ENCODE measurements around the gene TCIRG1. TPM values are rescaled to one million over a fixed set of nuclear protein-coding genes. Genes with fewer than 3 reads are reported as not detected.

The TCIRG1 gene
- total RNA-seq, 1 donor from 2014 or later = 10.7 TPM

GRCh38 chr11:68018730-68019190, 20.1 kb upstream of the TCIRG1 start:
- no peak overlapping the region for H3K9ac ChIP-seq

GRCh38 chr11:68019486-68019885, 19.3 kb upstream of the TCIRG1 start:
- no peak overlapping the region for H3K4me3 ChIP-seq
- TF ChIP-seq EZH2 (IDR thresholded peaks at IDR 0.05) (no peak), EZH2phosphoT487 (IDR thresholded peaks at IDR 0.05) (no peak), CTCF (IDR thresholded peaks at IDR 0.05) (no peak)
- DNase-seq (ENCODE audit: low spot score) = no peak
- peaks cover 10% of the 10 kb centered on the region for H3F3A ChIP-seq (ENCODE audit: low read depth)
- H3K27me3 Mint-ChIP-seq (ENCODE audit: insufficient read depth, low read depth) = peaks cover 2% of the 10 kb centered on the region
- no peaks in the 10 kb centered on the region for H3K79me2 ChIP-seq (ENCODE audit: low read depth)
- no peaks in the 10 kb centered on the region for H3K36me3 ChIP-seq
- no peaks in the 10 kb centered on the region for H4K20me1 ChIP-seq (ENCODE audit: low read depth)
- H3K27ac ChIP-seq = no peak overlapping the region
- peak overlapping the region; percentile 72 for H3K27ac Mint-ChIP-seq
- H3K4me1 Mint-ChIP-seq = peaks cover 30% of the 10 kb centered on the region
- H3K4me3 Mint-ChIP-seq = no peak overlapping the region
- H3K27me3 ChIP-seq = no peaks in the 10 kb centered on the region
- peaks cover 4% of the 10 kb centered on the region for H3K36me3 Mint-ChIP-seq
- H3K9me3 ChIP-seq (ENCODE audit: low read depth) = no peaks in the 10 kb centered on the region
- no peak overlapping the region for H3K9ac ChIP-seq
- peaks cover 9% of the 10 kb centered on the region for H3K4me1 ChIP-seq
- H2AFZ ChIP-seq (replicated peaks) = no peak overlapping the region
- H3K9me3 Mint-ChIP-seq = no peaks in the 10 kb centered on the region
- no peak overlapping the region for H3K4me2 ChIP-seq

More at GRCh38 chr11:68018730-68019190, 20.1 kb upstream of the TCIRG1 start:
- Histone ChIP-seq H3K4me3 (no peak overlapping the region), H3K4me1 (peaks cover 9% of the 10 kb centered on the region), H3F3A (ENCODE audit: low read depth) (peaks cover 8% of the 10 kb centered on the region), H3K9me3 (ENCODE audit: low read depth) (no peaks in the 10 kb centered on the region), H3K27ac (no peak overlapping the region), H3K36me3 (no peaks in the 10 kb centered on the region), H3K79me2 (ENCODE audit: low read depth) (no peaks in the 10 kb centered on the region), H3K4me2 (no peak overlapping the region), H4K20me1 (ENCODE audit: low read depth) (no peaks in the 10 kb centered on the region), H3K27me3 (no peaks in the 10 kb centered on the region), H2AFZ (replicated peaks) (no peak overlapping the region)
- H3K27me3 Mint-ChIP-seq (ENCODE audit: insufficient read depth, low read depth) = peaks cover 2% of the 10 kb centered on the region
- peaks cover under 1% of the 10 kb centered on the region for H3K36me3 Mint-ChIP-seq
- peak overlapping the region; percentile 72 for H3K27ac Mint-ChIP-seq
- peaks cover 36% of the 10 kb centered on the region for H3K4me1 Mint-ChIP-seq
- TF ChIP-seq EZH2 (IDR thresholded peaks at IDR 0.05) (no peak), EZH2phosphoT487 (IDR thresholded peaks at IDR 0.05) (no peak), CTCF (IDR thresholded peaks at IDR 0.05) (no peak)
- H3K9me3 Mint-ChIP-seq = no peaks in the 10 kb centered on the region
- no peak for DNase-seq (ENCODE audit: low spot score)
- no peak overlapping the region for H3K4me3 Mint-ChIP-seq

- Mint-ChIP-seq H3K4me3 (peak overlapping the region; percentile 68), H3K4me1 (peaks cover 26% of the 10 kb centered on the region)
- TF ChIP-seq EZH2phosphoT487 (IDR thresholded peaks at IDR 0.05) (no peak), CTCF (IDR thresholded peaks at IDR 0.05) (peak; percentile 57)
Measured at GRCh38 chr11:68020575-68020974, 18.2 kb upstream of the TCIRG1 start.

More at GRCh38 chr11:68020575-68020974, 18.2 kb upstream of the TCIRG1 start:
- H3F3A ChIP-seq (ENCODE audit: low read depth) = peaks cover 14% of the 10 kb centered on the region
- H3K27ac ChIP-seq = no peak overlapping the region
- H3K9ac ChIP-seq = no peak overlapping the region
- no peaks in the 10 kb centered on the region for H3K9me3 ChIP-seq (ENCODE audit: low read depth)
- no peak overlapping the region for H2AFZ ChIP-seq (replicated peaks)
- Mint-ChIP-seq H3K9me3 (peaks cover 6% of the 10 kb centered on the region), H3K27me3 (ENCODE audit: insufficient read depth, low read depth) (peaks cover 2% of the 10 kb centered on the region), H3K36me3 (peaks cover 12% of the 10 kb centered on the region), H3K27ac (peak overlapping the region; percentile 78)
- DNase-seq (ENCODE audit: low spot score) = peak; percentile 69
- no peaks in the 10 kb centered on the region for H3K79me2 ChIP-seq (ENCODE audit: low read depth)
- H3K27me3 ChIP-seq = no peaks in the 10 kb centered on the region
- no peaks in the 10 kb centered on the region for H3K36me3 ChIP-seq
- H4K20me1 ChIP-seq (ENCODE audit: low read depth) = no peaks in the 10 kb centered on the region
- H3K4me2 ChIP-seq = peak overlapping the region; percentile 64
- H3K4me1 ChIP-seq = peaks cover 9% of the 10 kb centered on the region
- H3K4me3 ChIP-seq = no peak overlapping the region

Data from neural progenitor cell (in vitro differentiated cells).